ENCODE measurements around the gene FAM241A.
A peak's percentile ranks its signal among the peaks of the same experiment; 100 is the strongest.

FAM241A gene

DNA sequence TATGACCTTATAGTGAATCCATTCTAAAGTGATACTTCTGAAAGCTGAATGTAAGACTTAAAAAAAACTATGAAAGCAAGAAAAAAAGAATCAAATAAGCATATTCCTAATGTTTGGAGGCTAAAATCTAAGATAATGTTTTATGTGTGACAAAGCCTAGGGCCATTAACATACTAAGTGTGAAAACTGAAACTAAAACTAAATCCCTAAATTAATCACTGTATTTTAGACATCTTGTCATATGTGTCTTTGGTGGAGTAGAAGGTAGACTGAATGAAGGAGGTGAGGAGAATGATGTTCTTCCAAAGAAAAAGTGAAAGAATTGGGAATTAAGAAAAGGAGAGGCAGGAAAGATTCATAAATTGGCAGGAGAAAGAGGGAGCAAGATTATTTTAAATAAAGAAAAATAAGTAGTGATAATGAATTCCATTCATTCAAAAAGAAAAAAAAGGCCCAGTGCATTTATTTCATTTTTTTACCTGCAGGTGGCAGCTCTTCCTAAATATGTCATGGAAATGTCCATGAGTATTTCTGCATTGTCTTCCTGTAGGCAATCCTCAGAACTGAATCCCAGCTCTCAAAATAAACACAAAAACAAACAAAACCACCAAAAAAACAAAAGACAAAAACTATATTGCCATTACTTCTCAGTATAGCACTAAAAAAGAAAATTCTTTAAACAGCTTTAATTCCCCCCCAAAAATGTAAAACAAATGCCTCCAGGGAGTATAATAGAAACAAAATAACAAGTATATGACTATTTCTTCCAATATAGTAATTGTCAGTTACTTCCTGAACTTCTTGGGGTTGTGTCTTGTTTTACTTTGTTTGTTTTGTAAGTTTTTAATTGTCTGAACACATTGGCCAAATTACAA, 69.4 kb downstream of the FAM241A start:
- DNase-seq (ENCODE audit: low spot score) = no peak
- TF ChIP-seq, protein P1, sequence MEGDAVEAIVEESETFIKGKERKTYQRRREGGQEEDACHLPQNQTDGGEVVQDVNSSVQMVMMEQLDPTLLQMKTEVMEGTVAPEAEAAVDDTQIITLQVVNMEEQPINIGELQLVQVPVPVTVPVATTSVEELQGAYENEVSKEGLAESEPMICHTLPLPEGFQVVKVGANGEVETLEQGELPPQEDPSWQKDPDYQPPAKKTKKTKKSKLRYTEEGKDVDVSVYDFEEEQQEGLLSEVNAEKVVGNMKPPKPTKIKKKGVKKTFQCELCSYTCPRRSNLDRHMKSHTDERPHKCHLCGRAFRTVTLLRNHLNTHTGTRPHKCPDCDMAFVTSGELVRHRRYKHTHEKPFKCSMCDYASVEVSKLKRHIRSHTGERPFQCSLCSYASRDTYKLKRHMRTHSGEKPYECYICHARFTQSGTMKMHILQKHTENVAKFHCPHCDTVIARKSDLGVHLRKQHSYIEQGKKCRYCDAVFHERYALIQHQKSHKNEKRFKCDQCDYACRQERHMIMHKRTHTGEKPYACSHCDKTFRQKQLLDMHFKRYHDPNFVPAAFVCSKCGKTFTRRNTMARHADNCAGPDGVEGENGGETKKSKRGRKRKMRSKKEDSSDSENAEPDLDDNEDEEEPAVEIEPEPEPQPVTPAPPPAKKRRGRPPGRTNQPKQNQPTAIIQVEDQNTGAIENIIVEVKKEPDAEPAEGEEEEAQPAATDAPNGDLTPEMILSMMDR (IDR thresholded peaks at IDR 0.05; ENCODE audit: extremely low read depth, missing control alignments) = no peak

DNA sequence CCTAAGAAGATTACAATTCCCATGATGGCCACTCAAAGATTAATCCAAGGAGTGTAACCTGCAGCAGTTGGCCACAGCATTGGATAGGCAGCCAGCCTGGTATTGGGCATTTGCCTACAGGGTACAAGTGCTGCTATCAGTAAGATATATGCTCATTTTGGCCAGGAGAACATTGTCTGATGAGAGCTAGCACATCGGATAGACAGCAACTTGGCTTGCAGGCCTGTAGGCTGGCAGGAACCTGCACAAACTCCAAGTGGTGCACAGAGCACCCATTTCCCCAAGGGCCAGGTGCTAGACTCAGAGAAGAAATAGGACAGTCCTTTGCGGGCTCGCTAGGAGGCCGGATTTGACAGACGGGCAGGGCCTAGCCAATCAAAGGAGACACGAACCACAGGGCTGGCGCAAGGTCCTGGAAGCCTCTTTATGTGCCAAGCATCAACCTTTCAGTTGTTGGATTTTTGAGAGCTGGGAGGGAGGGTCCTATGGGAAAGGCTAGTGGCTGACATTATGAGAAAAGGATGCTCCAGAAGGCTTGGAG, 74.6 kb downstream of the FAM241A start:
- TF ChIP-seq, protein P1 (IDR thresholded peaks at IDR 0.05; ENCODE audit: extremely low read depth, missing control alignments) = no peak
- DNase-seq (ENCODE audit: low spot score) = no peak

DNA sequence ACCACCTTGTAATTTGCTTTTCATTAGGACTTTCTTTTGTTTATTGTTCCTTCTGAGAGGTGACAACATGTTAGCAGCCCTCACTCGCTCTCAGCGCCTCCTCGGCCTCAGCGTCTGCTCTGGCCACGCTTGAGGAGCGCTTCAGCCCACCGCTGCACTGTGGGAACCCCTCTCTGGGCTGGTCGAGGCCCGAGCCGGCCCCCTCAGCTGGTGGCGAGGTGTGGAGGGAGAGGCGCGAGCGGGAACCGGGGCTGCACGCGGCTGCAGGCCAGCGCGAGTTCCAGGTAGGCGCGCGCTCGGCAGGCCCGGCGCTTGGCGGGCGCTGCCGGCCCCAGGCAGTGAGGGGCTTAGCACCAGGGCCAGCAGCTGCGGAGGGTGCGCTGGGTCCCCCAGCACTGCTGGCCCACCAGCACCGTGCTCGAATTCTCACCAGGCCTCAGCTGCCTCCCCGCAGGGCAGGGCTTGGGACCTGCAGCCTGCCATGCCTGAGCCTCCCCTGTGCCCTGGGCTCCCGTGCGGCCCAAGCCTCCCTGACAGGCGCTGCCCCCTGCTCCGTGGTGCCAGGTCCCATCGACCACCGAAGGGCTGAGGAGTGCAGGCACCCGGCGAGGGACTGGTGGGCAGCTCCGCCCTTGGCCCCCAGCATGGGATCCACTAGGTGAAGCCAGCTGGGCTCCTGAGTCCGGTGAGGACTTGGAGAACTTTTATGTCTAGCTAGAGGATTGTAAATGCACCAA, 77.1 kb downstream of the FAM241A start:
- no peak for DNase-seq (ENCODE audit: low spot score)
- TF ChIP-seq, protein P1 (IDR thresholded peaks at IDR 0.05; ENCODE audit: extremely low read depth, missing control alignments) = no peak

DNA sequence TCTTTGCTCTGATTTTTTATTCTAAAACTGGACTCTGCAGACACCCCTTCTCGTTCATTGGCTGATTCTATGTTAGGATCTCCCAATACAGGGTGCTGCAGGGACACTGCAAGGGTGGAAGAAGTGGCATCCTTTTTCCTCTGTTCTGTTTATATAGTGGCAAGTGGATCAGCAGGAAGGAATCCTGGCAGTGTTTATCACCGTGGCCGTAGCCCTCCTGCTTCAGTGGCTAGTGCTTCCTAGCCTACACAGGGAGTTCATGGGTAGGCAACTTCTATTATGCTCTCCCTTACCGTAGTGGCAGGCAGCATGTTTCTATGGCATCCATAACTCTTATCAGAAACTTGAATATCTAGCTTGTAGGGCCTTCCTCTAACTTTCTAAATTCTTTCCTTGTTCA, 79.9 kb downstream of the FAM241A start:
- DNase-seq (ENCODE audit: low spot score) = no peak
- TF ChIP-seq, protein P1 (IDR thresholded peaks at IDR 0.05; ENCODE audit: extremely low read depth, missing control alignments) = no peak

DNA sequence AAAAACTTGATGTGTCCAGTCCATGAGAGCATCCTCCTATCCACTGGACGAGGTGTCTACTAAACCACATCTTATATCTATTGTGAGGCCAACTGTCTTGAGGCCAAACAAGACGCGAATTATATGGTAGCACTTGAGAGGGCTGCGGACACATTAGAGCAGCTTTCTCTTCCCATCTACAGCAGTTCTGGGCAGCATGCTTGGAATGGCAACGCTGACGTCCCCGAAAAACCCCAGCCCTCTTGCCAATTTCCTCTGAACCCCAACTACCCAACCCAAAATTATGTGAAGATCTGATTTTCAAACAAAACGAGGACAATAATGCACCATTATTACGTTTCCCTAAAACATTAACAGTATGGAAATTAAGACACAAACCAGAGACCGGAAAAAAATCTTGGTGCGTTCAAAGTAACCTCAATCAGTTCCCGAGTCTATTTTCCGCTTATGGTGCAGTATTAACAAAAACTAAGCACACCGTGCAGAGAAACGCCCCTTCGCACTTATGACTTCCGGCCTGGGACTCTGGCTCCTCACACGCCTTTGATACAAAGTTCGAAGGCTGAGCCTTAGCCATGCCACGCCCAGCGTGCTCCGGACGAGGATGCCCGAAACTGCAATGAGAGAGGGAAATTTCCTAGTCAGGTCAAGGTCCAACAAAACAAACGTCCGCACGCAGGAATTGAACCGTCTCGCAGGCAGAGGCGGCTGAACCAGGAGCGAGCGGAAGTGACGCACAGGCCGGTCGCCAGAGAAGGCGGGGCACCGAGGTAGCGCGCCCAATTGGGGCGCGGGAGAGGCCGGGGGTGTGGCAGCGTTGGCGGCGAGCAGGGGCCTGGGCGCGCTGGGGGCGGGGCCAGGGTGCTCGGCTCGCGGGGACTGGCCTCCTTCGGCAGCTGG, 85.9 kb downstream of the FAM241A start:
- DNase-seq (ENCODE audit: low spot score) = peak; percentile 97
- TF ChIP-seq, protein P1 (IDR thresholded peaks at IDR 0.05; ENCODE audit: extremely low read depth, missing control alignments) = no peak

DNA sequence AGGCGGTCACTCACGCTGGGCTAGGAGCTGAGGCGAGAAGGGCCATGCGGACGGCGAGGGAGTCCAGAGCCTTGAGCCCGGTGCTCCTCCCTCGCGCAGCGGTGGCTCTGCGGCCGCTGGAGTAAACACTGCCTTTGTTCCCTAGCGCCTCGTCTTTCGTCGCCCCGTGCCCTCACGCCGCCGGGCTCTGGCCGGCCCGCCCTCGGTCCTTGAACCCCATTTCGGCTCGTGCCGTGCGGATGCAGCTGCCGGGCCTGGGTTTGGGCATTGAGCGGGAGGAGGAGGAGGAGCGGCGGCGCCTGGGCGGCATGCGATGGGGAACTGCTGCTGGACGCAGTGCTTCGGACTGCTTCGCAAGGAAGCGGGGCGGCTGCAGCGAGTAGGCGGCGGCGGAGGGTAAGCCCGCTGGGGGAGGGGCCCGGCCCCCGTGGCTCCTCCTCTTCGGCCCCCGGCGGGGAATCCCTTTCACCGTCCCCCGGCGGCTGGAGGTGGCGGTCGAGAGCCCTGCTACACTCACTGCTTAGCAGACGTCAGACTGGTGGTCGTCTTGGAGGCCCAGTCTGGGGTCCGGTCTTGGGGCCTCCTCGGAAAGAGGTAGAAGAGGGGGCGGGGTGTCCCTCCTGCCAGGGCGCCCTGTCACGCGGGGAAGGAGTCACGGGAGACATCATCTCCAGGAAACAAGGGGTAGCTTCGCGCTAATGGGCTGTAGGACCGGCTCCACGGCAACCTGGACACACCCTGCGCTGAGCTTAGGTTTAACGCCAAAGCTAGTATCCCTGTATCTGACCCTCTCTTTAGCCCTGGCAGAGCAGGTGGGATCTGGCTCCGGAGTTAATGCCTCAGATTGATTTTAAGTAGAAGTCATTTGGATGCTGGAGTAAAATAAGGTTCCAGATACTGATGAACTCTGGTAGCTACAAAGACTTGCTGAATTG, 86.8 kb downstream of the FAM241A start, which contains the start of gene AP1AR:
TSS of gene AP1AR (plus strand) at position 9 of the 935 bp plus-strand sequence. CDS start at position 314, 305 bp downstream.
- DNase-seq (ENCODE audit: low spot score) = peak; percentile 92
- TF ChIP-seq, protein P1 (IDR thresholded peaks at IDR 0.05; ENCODE audit: extremely low read depth, missing control alignments) = no peak
